Ovary (tissue), 9 donors: Measurements from ENCODE around the gene BAHCC1. TPM values are rescaled to one million over a fixed set of nuclear protein-coding genes. Genes with fewer than 3 reads are reported as not detected.

Experiments used
- DNase-seq, 5 donors: peaks; one replicate each; pipeline ENCODE4 v3.0.0-alpha.2; 2019 to 2020
- H3K27ac ChIP-seq, 2 donors: fragments of 200-600 bp; one replicate each; pipeline versions ENCODE4 v1.5.1 to v1.8.0; 2019 to 2022
- H3K27me3 ChIP-seq: fragments of 200-600 bp; one replicate; pipeline ENCODE4 v1.8.0; 2022
- H3K36me3 ChIP-seq: fragments of 200-600 bp; sonication (generic); one replicate; pipeline ENCODE4 v1.5.1; 2019
- H3K4me1 ChIP-seq: one replicate; pipeline ENCODE4 v1.8.1; 2013; ENCODE audit warnings: mild to moderate bottlenecking, moderate library complexity; ENCODE audit not compliant: insufficient read depth
- H3K4me3 ChIP-seq: fragments of 200-600 bp; sonication (generic); one replicate; pipeline ENCODE4 v1.5.1; 2017
- H3K9me3 ChIP-seq, 2 donors: fragments of 200-600 bp in 1 of 2; sonication (generic) in 1 of 2; one replicate each; pipeline versions ENCODE4 v1.5.1 to v1.8.1; 2013 to 2019; ENCODE audit warnings: mild to moderate bottlenecking in 1 of 2, moderate library complexity in 1 of 2
- EP300 ChIP-seq: sonication (generic); formaldehyde crosslinking; IDR thresholded peaks from one replicate; pipeline ENCODE4 v1.6.1; 2017; ENCODE audit warnings: antibody characterized with exemption
- POLR2A ChIP-seq: fragments of 450-650 bp; IDR thresholded peaks from one replicate; pipeline ENCODE4 v1.6.1; 2017; ENCODE audit warnings: antibody characterized with exemption, mild to moderate bottlenecking, moderate library complexity
- WGBS, 3 donors: extraction: QIAGEN DNeasy Blood & Tissue Kit in 1 of 3; methylation state at CpG; one replicate each; pipeline versions ENCODE4 v1.1.5 to v1.1.7; 2013 to 2017; 5-methylcytosine and 5-hydroxymethylcytosine counted together
- intact Hi-C, 4 donors: fragments of 100-400 bp; cut with DNase I; formaldehyde crosslinking; loops; one replicate each; pipeline versions ENCODE4 v1.11.0 to v1.15.1; 2022 to 2023
- polyA plus RNA-seq, 2 donors: library from polyadenylated mRNA; stranded (reverse); fragments of 200-250 nt in 1 of 2; fragments of 350-450 nt in 1 of 2; fragmentation: Illumina TruSeq in 1 of 2; extraction: RNeasy Lipid Tissue Mini Kit (QIAGEN cat#74804) in 1 of 2; gene quantifications; one replicate each; pipeline ENCODE4 v1.2.3, GENCODE V29; 2013 to 2014
- total RNA-seq, 7 donors: library from RNA; depleted of rRNA in 2 of 7; stranded (reverse); fragments of >200 nt in 2 of 7; fragmentation: NEBNext Ultra II Directional in 3 of 7; extraction: Animal tissue kit (Norgen Biotek cat#: 25700) in 3 of 7; gene quantifications; one replicate each; pipeline versions ENCODE4 v1.1.0 to v1.2.4, GENCODE V29; 2016 to 2023
- TF ChIP-seq, protein P1 (sequence below), 3 donors: fragments of 450-650 bp in 2 of 3; fragments of 200-600 bp in 1 of 3; IDR thresholded peaks; one replicate each; pipeline versions ENCODE4 v1.5.1 to v1.8.0; 2016 to 2022; ENCODE audit warnings: antibody characterized with exemption in 3 of 3, mild to moderate bottlenecking in 1 of 3
- donor health status: DM: no; HTN: no; CAD: no; lungs with moderate emphysema.
- donor health status: DM: no; HTN: no; CAD: no.
- donor health status: Bipolar disorder and iron deficiency.
- donor health status: DM: yes; HTN: yes; CAD: no.
- donor health status: DM: no; HTN: no; CAD: no.
- donor health status: DM: yes; HTN: yes; CAD: no.

The BAHCC1 gene
- total and polyA plus RNA-seq, 9 donors: 1.9 to 31.9 (median 18.4) TPM

DNA sequence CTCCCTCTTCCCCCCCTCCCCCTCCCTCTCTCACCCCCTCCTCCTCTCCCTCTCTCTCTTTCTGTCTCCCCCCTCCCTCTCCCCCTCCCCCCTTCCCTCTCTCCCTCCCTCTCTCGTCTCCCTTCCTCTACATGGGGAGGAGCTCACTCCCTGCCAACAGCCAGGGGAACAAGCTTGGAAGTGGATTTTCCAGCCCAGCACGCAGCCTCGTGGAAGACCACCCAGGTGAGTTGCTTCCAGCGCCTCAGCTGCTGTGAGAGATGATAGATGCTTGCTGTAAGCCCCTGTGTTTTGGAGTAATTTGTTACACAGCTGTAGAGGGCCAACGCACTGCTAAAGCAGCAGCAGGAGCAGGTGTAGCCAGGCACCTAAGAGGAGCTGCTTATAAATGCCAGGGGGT lies 96.5 kb downstream of the BAHCC1 start:
- no peaks in the 10 kb centered on the region for H3K9me3 ChIP-seq
- H3K27ac ChIP-seq: no peak overlapping the region
- intact Hi-C loops: no loop called here
- no peaks in the 10 kb centered on the region for H3K4me1 ChIP-seq
- 8 to 18% (median 14%) methylated on average over 5 of the region's 5 CpGs for WGBS, 3 donors
- H3K27me3 ChIP-seq: no peaks in the 10 kb centered on the region
- TF ChIP-seq EP300: no peak
- no peak for TF ChIP-seq POLR2A
- TF ChIP-seq, protein P1, sequence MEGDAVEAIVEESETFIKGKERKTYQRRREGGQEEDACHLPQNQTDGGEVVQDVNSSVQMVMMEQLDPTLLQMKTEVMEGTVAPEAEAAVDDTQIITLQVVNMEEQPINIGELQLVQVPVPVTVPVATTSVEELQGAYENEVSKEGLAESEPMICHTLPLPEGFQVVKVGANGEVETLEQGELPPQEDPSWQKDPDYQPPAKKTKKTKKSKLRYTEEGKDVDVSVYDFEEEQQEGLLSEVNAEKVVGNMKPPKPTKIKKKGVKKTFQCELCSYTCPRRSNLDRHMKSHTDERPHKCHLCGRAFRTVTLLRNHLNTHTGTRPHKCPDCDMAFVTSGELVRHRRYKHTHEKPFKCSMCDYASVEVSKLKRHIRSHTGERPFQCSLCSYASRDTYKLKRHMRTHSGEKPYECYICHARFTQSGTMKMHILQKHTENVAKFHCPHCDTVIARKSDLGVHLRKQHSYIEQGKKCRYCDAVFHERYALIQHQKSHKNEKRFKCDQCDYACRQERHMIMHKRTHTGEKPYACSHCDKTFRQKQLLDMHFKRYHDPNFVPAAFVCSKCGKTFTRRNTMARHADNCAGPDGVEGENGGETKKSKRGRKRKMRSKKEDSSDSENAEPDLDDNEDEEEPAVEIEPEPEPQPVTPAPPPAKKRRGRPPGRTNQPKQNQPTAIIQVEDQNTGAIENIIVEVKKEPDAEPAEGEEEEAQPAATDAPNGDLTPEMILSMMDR (IDR thresholded peaks at IDR 0.05): no peak
- no peak overlapping the region for H3K4me3 ChIP-seq
- DNase-seq: no peak
- no peaks in the 10 kb centered on the region for H3K36me3 ChIP-seq

DNA sequence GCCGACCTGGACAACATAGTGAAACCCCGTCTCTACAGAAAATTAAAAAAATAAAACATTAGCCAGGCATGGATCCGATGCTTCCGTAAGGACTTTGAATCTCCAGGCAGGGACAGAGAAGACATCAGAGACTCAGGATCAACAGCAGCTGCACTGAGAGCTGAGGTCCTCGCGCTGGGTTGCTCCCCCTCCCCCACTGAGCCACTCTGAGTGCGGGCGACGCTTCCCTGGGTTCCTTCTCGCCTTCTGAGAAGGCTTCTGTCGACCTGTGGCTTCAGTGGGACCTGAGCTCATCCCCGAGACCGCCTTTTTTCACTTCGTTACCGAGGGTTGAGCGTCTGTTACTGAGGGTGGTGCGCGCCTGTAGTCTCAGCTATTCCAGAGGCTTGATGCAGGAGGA lies 96.9 kb downstream of the BAHCC1 start:
- Histone ChIP-seq H3K27me3 (no peaks in the 10 kb centered on the region), H3K4me1 (no peaks in the 10 kb centered on the region), H3K9me3 (no peaks in the 10 kb centered on the region), H3K4me3 (no peak overlapping the region), H3K36me3 (no peaks in the 10 kb centered on the region), H3K27ac (no peak overlapping the region)
- TF ChIP-seq POLR2A (no peak), EP300 (no peak)
- TF ChIP-seq, protein P1 (IDR thresholded peaks at IDR 0.05): no peak
- WGBS, 3 donors: 54 to 56% (median 54%) methylated on average over 18 of the region's 18 CpGs
- intact Hi-C loops: no loop called here
- no peak for DNase-seq

DNA sequence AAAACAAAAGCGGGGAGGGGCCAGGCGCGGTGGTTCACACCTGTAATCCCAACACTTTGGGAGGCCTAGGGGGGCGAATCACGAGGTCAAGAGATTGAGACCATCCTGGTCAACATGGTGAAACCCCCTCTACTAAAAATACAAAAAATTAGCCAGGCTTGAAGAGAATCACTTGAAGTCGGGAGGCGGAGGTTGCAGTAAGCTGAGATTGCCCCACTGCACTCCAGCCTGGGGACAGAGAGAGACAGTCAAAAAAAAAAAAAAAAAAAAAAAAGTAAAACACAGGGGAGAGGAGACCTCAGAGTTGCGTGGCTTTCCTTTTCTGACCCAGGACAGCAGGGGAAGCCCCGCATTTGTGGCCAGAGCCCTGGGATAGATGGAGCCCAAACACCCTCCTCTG lies 97.4 kb downstream of the BAHCC1 start:
- H3K27ac ChIP-seq: no peak overlapping the region
- H3K4me1 ChIP-seq: no peaks in the 10 kb centered on the region
- no peaks in the 10 kb centered on the region for H3K27me3 ChIP-seq
- no peak overlapping the region for H3K4me3 ChIP-seq
- no peaks in the 10 kb centered on the region for H3K9me3 ChIP-seq
- no peak for DNase-seq
- H3K36me3 ChIP-seq: no peaks in the 10 kb centered on the region
- no peak for TF ChIP-seq POLR2A
- TF ChIP-seq EP300: no peak
- TF ChIP-seq, protein P1 (IDR thresholded peaks at IDR 0.05): no peak
- WGBS, 3 donors: 82 to 83% (median 82%) methylated on average over 9 of the region's 9 CpGs
- intact Hi-C loops: no loop called here

- no peaks in the 10 kb centered on the region for H3K36me3 ChIP-seq
- no peak for TF ChIP-seq EP300
- TF ChIP-seq, protein P1 (IDR thresholded peaks at IDR 0.05): no peak
- no peak for TF ChIP-seq POLR2A
- H3K9me3 ChIP-seq: no peaks in the 10 kb centered on the region
- no peak for DNase-seq
- no peak overlapping the region for H3K4me3 ChIP-seq
- 75 to 80% (median 77%) methylated on average over 15 to 16 of the region's 16 CpGs for WGBS, 3 donors
- H3K4me1 ChIP-seq: no peaks in the 10 kb centered on the region
- no peak overlapping the region for H3K27ac ChIP-seq
- no peaks in the 10 kb centered on the region for H3K27me3 ChIP-seq
- intact Hi-C loops: no loop called here
Observed at GRCh38 chr17:81493198-81494038, 98.2 kb downstream of the BAHCC1 start.
